Endodermal cell (in vitro differentiated cells): ENCODE measurements around the gene CPLX4. TPM values are rescaled to one million over a fixed set of nuclear protein-coding genes. Genes with fewer than 3 reads are reported as not detected.

Source experiments
- DNase-seq: peaks from one replicate; pipeline ENCODE4 v3.0.0-alpha.2; 2017
- H3K27ac ChIP-seq: 2 replicates; pipeline ENCODE4 v1.5.1; 2013; ENCODE audit warnings: mild to moderate bottlenecking, low read depth, low read length, moderate library complexity
- H3K27me3 ChIP-seq: 2 replicates; pipeline ENCODE4 v1.6.1; 2013; ENCODE audit warnings: mild to moderate bottlenecking, low read length, moderate library complexity; ENCODE audit not compliant: insufficient read depth, control insufficient read depth, poor library complexity, severe bottlenecking
- H3K36me3 ChIP-seq: 2 replicates; pipeline ENCODE4 v1.7.0; 2013; ENCODE audit warnings: mild to moderate bottlenecking, low read length, moderate library complexity; ENCODE audit not compliant: control insufficient read depth, insufficient read depth
- H3K4me1 ChIP-seq: one replicate; pipeline ENCODE4 v1.7.0; 2013; ENCODE audit warnings: low read length; ENCODE audit not compliant: control insufficient read depth, insufficient read depth
- H3K4me3 ChIP-seq: 2 replicates; pipeline ENCODE4 v1.5.1; 2013; ENCODE audit warnings: mild to moderate bottlenecking, low read length, moderate library complexity
- H3K9ac ChIP-seq: 2 replicates; pipeline ENCODE4 v1.6.1; 2013; ENCODE audit warnings: mild to moderate bottlenecking, low read length, moderate library complexity; ENCODE audit not compliant: poor library complexity, severe bottlenecking; ENCODE audit errors: extremely low read depth
- H3K9me3 ChIP-seq: 2 replicates; pipeline ENCODE4 v1.6.1; 2013; ENCODE audit warnings: mild to moderate bottlenecking, low read length, moderate library complexity; ENCODE audit not compliant: control insufficient read depth
- H3K27ac Mint-ChIP-seq: 2 replicates; pipeline ENCODE4 v1.8.0; 2020; ENCODE audit warnings: mixed read lengths
- H3K27me3 Mint-ChIP-seq: 2 replicates; pipeline ENCODE4 v1.8.0; 2021; ENCODE audit warnings: mild to moderate bottlenecking, mixed read lengths; ENCODE audit not compliant: insufficient read depth
- H3K36me3 Mint-ChIP-seq: 2 replicates; pipeline ENCODE4 v1.8.0; 2020; ENCODE audit warnings: low read depth, mixed read lengths
- H3K4me1 Mint-ChIP-seq: 2 replicates; pipeline ENCODE4 v1.8.0; 2020; ENCODE audit warnings: mixed read lengths
- H3K4me3 Mint-ChIP-seq: 2 replicates; pipeline ENCODE4 v1.8.0; 2020; ENCODE audit warnings: mild to moderate bottlenecking, moderate library complexity, mixed read lengths
- H3K9me3 Mint-ChIP-seq: 2 replicates; pipeline ENCODE4 v1.8.0; 2020; ENCODE audit warnings: mild to moderate bottlenecking, mixed read lengths
- CTCF ChIP-seq: fragments of 200-600 bp; sonication (generic); conservative IDR thresholded peaks from 2 replicates; pipeline ENCODE4 v1.5.0; 2021; ENCODE audit warnings: antibody characterized with exemption, mild to moderate bottlenecking
- WGBS, 2 experiments: methylation state at CpG; one replicate each; pipeline versions ENCODE4 v1.1.5 to v1.1.7; 2013; ENCODE audit warnings: missing lambda C conversion rate in 2 of 2, mixed read lengths in 1 of 2; ENCODE audit not compliant: insufficient coverage in 1 of 2, insufficient read length in 1 of 2; 5-methylcytosine and 5-hydroxymethylcytosine counted together
- total RNA-seq, 2 donors: library from RNA; stranded (reverse); fragmentation: NEBNext Ultra II Directional in 1 of 2; extraction: Animal tissue kit (Norgen Biotek cat#: 25700) in 1 of 2; gene quantifications; 2 replicates in 1 of 2; 3 replicates in 1 of 2; pipeline ENCODE4 v1.2.1, GENCODE V29; 2021

The CPLX4 gene
- total RNA-seq, 2 donors from 2014 or later, result not detected

GRCh38 chr18:59300676-59301285, 17.7 kb downstream of the CPLX4 start:
- H3K36me3 Mint-ChIP-seq, result no peaks in the 10 kb centered on the region
- no peaks in the 10 kb centered on the region for H3K9me3 Mint-ChIP-seq
- no peak overlapping the region for H3K4me3 ChIP-seq
- WGBS, 2 experiments, result 92% methylated on average over 3 of the region's 3 CpGs; no CpG with 5 or more reads in 1 of the 2 experiments
- H3K27ac ChIP-seq, result no peak overlapping the region
- peaks cover 16% of the 10 kb centered on the region for H3K27me3 ChIP-seq
- no peak overlapping the region for H3K27ac Mint-ChIP-seq
- no peaks in the 10 kb centered on the region for H3K36me3 ChIP-seq
- no peak for DNase-seq
- H3K4me1 Mint-ChIP-seq, result peaks cover 2% of the 10 kb centered on the region
- H3K4me1 ChIP-seq, result no peaks in the 10 kb centered on the region
- H3K9ac ChIP-seq, result no peak overlapping the region
- TF ChIP-seq CTCF, result no peak
- peaks cover 40% of the 10 kb centered on the region for H3K27me3 Mint-ChIP-seq
- H3K4me3 Mint-ChIP-seq, result no peak overlapping the region
- no peaks in the 10 kb centered on the region for H3K9me3 ChIP-seq

- H3K27ac ChIP-seq, result no peak overlapping the region
- Mint-ChIP-seq H3K4me1 (peaks cover 2% of the 10 kb centered on the region), H3K36me3 (no peaks in the 10 kb centered on the region), H3K27ac (no peak overlapping the region), H3K9me3 (no peaks in the 10 kb centered on the region), H3K27me3 (peaks cover 49% of the 10 kb centered on the region), H3K4me3 (no peak overlapping the region)
- H3K9ac ChIP-seq, result no peak overlapping the region
- no peaks in the 10 kb centered on the region for H3K9me3 ChIP-seq
- no peaks in the 10 kb centered on the region for H3K36me3 ChIP-seq
- TF ChIP-seq CTCF, result no peak
- DNase-seq, result no peak
- no peak overlapping the region for H3K4me3 ChIP-seq
- H3K4me1 ChIP-seq, result no peaks in the 10 kb centered on the region
- peaks cover 27% of the 10 kb centered on the region for H3K27me3 ChIP-seq
- 84 to 87% methylated on average over 3 to 8 of the region's 8 CpGs for whole genome bisulfite sequencing, 2 experiments
These were observed 19.6 kb downstream of the CPLX4 start for GRCh38 chr18:59298871-59299270.

- H3K36me3 Mint-ChIP-seq, result no peaks in the 10 kb centered on the region
- H3K27me3 ChIP-seq, result peaks cover 41% of the 10 kb centered on the region
- no peak overlapping the region for H3K4me3 Mint-ChIP-seq
These were observed 25.1 kb downstream of the CPLX4 start for GRCh38 chr18:59293317-59293716.

More at GRCh38 chr18:59293317-59293716, 25.1 kb downstream of the CPLX4 start:
- TF ChIP-seq CTCF, result no peak
- H3K4me3 ChIP-seq, result no peak overlapping the region
- no peaks in the 10 kb centered on the region for H3K36me3 ChIP-seq
- Mint-ChIP-seq H3K4me1 (peaks cover 3% of the 10 kb centered on the region), H3K9me3 (no peaks in the 10 kb centered on the region), H3K27me3 (peaks cover 54% of the 10 kb centered on the region), H3K27ac (no peak overlapping the region)
- H3K4me1 ChIP-seq, result no peaks in the 10 kb centered on the region
- DNase-seq, result no peak
- no peak overlapping the region for H3K27ac ChIP-seq
- H3K9ac ChIP-seq, result no peak overlapping the region
- H3K9me3 ChIP-seq, result no peaks in the 10 kb centered on the region
